Daoy (cell line): ENCODE data around the gene WDR87. TPM values are rescaled to one million over a fixed set of nuclear protein-coding genes. Genes with fewer than 3 reads are reported as not detected.
"Not testable (repeated sequence)": the region's sequence is repeated elsewhere in the genome, so short reads cannot be mapped to it uniquely, and the experiment has no call there.

Source experiments
- DNase-seq: peaks from one replicate; pipeline ENCODE4 v3.0.0-alpha.2; 2015; ENCODE audit warnings: low read depth
- total RNA-seq: library from RNA; depleted of rRNA; stranded (reverse); fragments of >200 nt; shearing (Covaris generic); gene quantifications from 2 replicates; pipeline ENCODE4 v1.2.3, GENCODE V29; 2014; rRNA removed

Gene WDR87
- total RNA-seq, 1 experiment from 2014 or later = not detected

- no peak for DNase-seq
These were observed 19.8 kb downstream of the WDR87 start for GRCh38 chr19:37886571-37886970.

GRCh38 chr19:37885392-37885791 is 21.0 kb downstream of the WDR87 start:
- DNase-seq = no peak

GRCh38 chr19:37877147-37877546 is 29.2 kb downstream of the WDR87 start:
- DNase-seq = no peak

GRCh38 chr19:37876032-37876431 is 30.4 kb downstream of the WDR87 start:
- no peak for DNase-seq

GRCh38 chr19:37874784-37875183 is 31.6 kb downstream of the WDR87 start:
- DNase-seq = no peak

GRCh38 chr19:37872383-37872782 is 34.0 kb downstream of the WDR87 start:
- no peak for DNase-seq

- DNase-seq = no peak
These were observed 36.5 kb downstream of the WDR87 start for GRCh38 chr19:37869766-37870340.

GRCh38 chr19:37867831-37868230 is 38.6 kb downstream of the WDR87 start:
- no peak for DNase-seq

- not testable (repeated sequence) for DNase-seq
These were observed 40.5 kb downstream of the WDR87 start for GRCh38 chr19:37865930-37866329.

GRCh38 chr19:37864501-37864900 is 41.9 kb downstream of the WDR87 start:
- DNase-seq = no peak

GRCh38 chr19:37855098-37855497 is 51.3 kb downstream of the WDR87 start:
- DNase-seq = no peak

GRCh38 chr19:37845932-37846331 is 60.5 kb downstream of the WDR87 start:
- DNase-seq = no peak

Other genes starting within 250 kb of the WDR87 start
- 1.6 and 2.2 TPM in 2 replicates for gene ZNF607, start 186.8 kb downstream of the WDR87 start, total RNA-seq
- 3.9 and 4.6 TPM in 2 replicates for gene ZNF573, start 127.0 kb downstream of the WDR87 start, total RNA-seq
- gene SIPA1L3, start 614 bp upstream of the WDR87 start, total RNA-seq = 6.0 and 13.4 TPM in 2 replicates